ENCODE data around the gene BFSP2.

The BFSP2 gene

GRCh38 chr3:133460809-133461208, 61.0 kb downstream of the BFSP2 start:
- Histone ChIP-seq H3K4me3 (ENCODE audit: low read depth, low read length) (no peak overlapping the region), H3K36me3 (ENCODE audit: control insufficient read depth, insufficient read depth, low read length) (no peaks in the 10 kb centered on the region), H3K9me3 (ENCODE audit: control insufficient read depth, insufficient read depth, low read length) (no peaks in the 10 kb centered on the region), H3K27me3 (ENCODE audit: control insufficient read depth, insufficient read depth, low read length) (no peaks in the 10 kb centered on the region), H3K9ac (ENCODE audit: low read depth, low read length) (no peak overlapping the region), H3K4me1 (ENCODE audit: control insufficient read depth, insufficient read depth, low read length) (peaks cover 13% of the 10 kb centered on the region), H3K27ac (ENCODE audit: low read depth, low read length) (no peak overlapping the region)

- Histone ChIP-seq H3K36me3 (ENCODE audit: control insufficient read depth, insufficient read depth, low read length) (no peaks in the 10 kb centered on the region), H3K27me3 (ENCODE audit: control insufficient read depth, insufficient read depth, low read length) (no peaks in the 10 kb centered on the region), H3K4me3 (ENCODE audit: low read depth, low read length) (no peak overlapping the region), H3K4me1 (ENCODE audit: control insufficient read depth, insufficient read depth, low read length) (peaks cover 13% of the 10 kb centered on the region), H3K27ac (ENCODE audit: low read depth, low read length) (no peak overlapping the region), H3K9ac (ENCODE audit: low read depth, low read length) (no peak overlapping the region), H3K9me3 (ENCODE audit: control insufficient read depth, insufficient read depth, low read length) (no peaks in the 10 kb centered on the region)
Measured at GRCh38 chr3:133461291-133461690, 61.4 kb downstream of the BFSP2 start.

GRCh38 chr3:133463347-133463860, 63.5 kb downstream of the BFSP2 start:
- Histone ChIP-seq H3K9me3 (ENCODE audit: control insufficient read depth, insufficient read depth, low read length) (no peaks in the 10 kb centered on the region), H3K4me3 (ENCODE audit: low read depth, low read length) (no peak overlapping the region), H3K9ac (ENCODE audit: low read depth, low read length) (no peak overlapping the region), H3K36me3 (ENCODE audit: control insufficient read depth, insufficient read depth, low read length) (no peaks in the 10 kb centered on the region), H3K27me3 (ENCODE audit: control insufficient read depth, insufficient read depth, low read length) (no peaks in the 10 kb centered on the region), H3K4me1 (ENCODE audit: control insufficient read depth, insufficient read depth, low read length) (peaks cover 13% of the 10 kb centered on the region), H3K27ac (ENCODE audit: low read depth, low read length) (no peak overlapping the region)

GRCh38 chr3:133464573-133464972, 64.7 kb downstream of the BFSP2 start:
- H3K4me1 ChIP-seq (ENCODE audit: control insufficient read depth, insufficient read depth, low read length), result peaks cover 13% of the 10 kb centered on the region

GRCh38 chr3:133466531-133467386, 66.9 kb downstream of the BFSP2 start:
- no peak overlapping the region for H3K27ac ChIP-seq (ENCODE audit: low read depth, low read length)
- H3K36me3 ChIP-seq (ENCODE audit: control insufficient read depth, insufficient read depth, low read length), result no peaks in the 10 kb centered on the region
- peaks cover 3% of the 10 kb centered on the region; the same call in 1 of the 2 replicates for H3K4me1 ChIP-seq (ENCODE audit: control insufficient read depth, insufficient read depth, low read length)
- H3K4me3 ChIP-seq (ENCODE audit: low read depth, low read length), result no peak overlapping the region
- H3K27me3 ChIP-seq (ENCODE audit: control insufficient read depth, insufficient read depth, low read length), result no peaks in the 10 kb centered on the region
- H3K9me3 ChIP-seq (ENCODE audit: control insufficient read depth, insufficient read depth, low read length), result no peaks in the 10 kb centered on the region
- no peak overlapping the region for H3K9ac ChIP-seq (ENCODE audit: low read depth, low read length)

More at GRCh38 chr3:133464573-133464972, 64.7 kb downstream of the BFSP2 start:
- H3K4me3 ChIP-seq (ENCODE audit: low read depth, low read length), result no peak overlapping the region
- H3K36me3 ChIP-seq (ENCODE audit: control insufficient read depth, insufficient read depth, low read length), result no peaks in the 10 kb centered on the region
- H3K9me3 ChIP-seq (ENCODE audit: control insufficient read depth, insufficient read depth, low read length), result no peaks in the 10 kb centered on the region
- no peak overlapping the region for H3K9ac ChIP-seq (ENCODE audit: low read depth, low read length)
- no peak overlapping the region for H3K27ac ChIP-seq (ENCODE audit: low read depth, low read length)
- H3K27me3 ChIP-seq (ENCODE audit: control insufficient read depth, insufficient read depth, low read length), result no peaks in the 10 kb centered on the region

GRCh38 chr3:133467780-133468179, 67.9 kb downstream of the BFSP2 start:
- Histone ChIP-seq H3K27me3 (ENCODE audit: control insufficient read depth, insufficient read depth, low read length) (no peaks in the 10 kb centered on the region), H3K27ac (ENCODE audit: low read depth, low read length) (no peak overlapping the region), H3K9me3 (ENCODE audit: control insufficient read depth, insufficient read depth, low read length) (no peaks in the 10 kb centered on the region), H3K4me1 (ENCODE audit: control insufficient read depth, insufficient read depth, low read length) (peaks cover 2% of the 10 kb centered on the region; the same call in 1 of the 2 replicates), H3K4me3 (ENCODE audit: low read depth, low read length) (no peak overlapping the region), H3K36me3 (ENCODE audit: control insufficient read depth, insufficient read depth, low read length) (no peaks in the 10 kb centered on the region), H3K9ac (ENCODE audit: low read depth, low read length) (no peak overlapping the region)

GRCh38 chr3:133468251-133468721, 68.4 kb downstream of the BFSP2 start:
- Histone ChIP-seq H3K27me3 (ENCODE audit: control insufficient read depth, insufficient read depth, low read length) (no peaks in the 10 kb centered on the region), H3K4me1 (ENCODE audit: control insufficient read depth, insufficient read depth, low read length) (peaks cover 7% of the 10 kb centered on the region), H3K27ac (ENCODE audit: low read depth, low read length) (no peak overlapping the region), H3K36me3 (ENCODE audit: control insufficient read depth, insufficient read depth, low read length) (no peaks in the 10 kb centered on the region), H3K9ac (ENCODE audit: low read depth, low read length) (no peak overlapping the region), H3K4me3 (ENCODE audit: low read depth, low read length) (no peak overlapping the region), H3K9me3 (ENCODE audit: control insufficient read depth, insufficient read depth, low read length) (no peaks in the 10 kb centered on the region)

GRCh38 chr3:133469140-133469731, 69.4 kb downstream of the BFSP2 start:
- no peak overlapping the region for H3K27ac ChIP-seq (ENCODE audit: low read depth, low read length)
- no peak overlapping the region for H3K4me3 ChIP-seq (ENCODE audit: low read depth, low read length)
- H3K27me3 ChIP-seq (ENCODE audit: control insufficient read depth, insufficient read depth, low read length), result no peaks in the 10 kb centered on the region
- H3K4me1 ChIP-seq (ENCODE audit: control insufficient read depth, insufficient read depth, low read length), result peaks cover 13% of the 10 kb centered on the region
- H3K36me3 ChIP-seq (ENCODE audit: control insufficient read depth, insufficient read depth, low read length), result no peaks in the 10 kb centered on the region
- H3K9ac ChIP-seq (ENCODE audit: low read depth, low read length), result no peak overlapping the region
- H3K9me3 ChIP-seq (ENCODE audit: control insufficient read depth, insufficient read depth, low read length), result no peaks in the 10 kb centered on the region

- Histone ChIP-seq H3K4me1 (ENCODE audit: control insufficient read depth, insufficient read depth, low read length) (peaks cover 19% of the 10 kb centered on the region), H3K4me3 (ENCODE audit: low read depth, low read length) (no peak overlapping the region), H3K27me3 (ENCODE audit: control insufficient read depth, insufficient read depth, low read length) (no peaks in the 10 kb centered on the region), H3K9me3 (ENCODE audit: control insufficient read depth, insufficient read depth, low read length) (no peaks in the 10 kb centered on the region), H3K9ac (ENCODE audit: low read depth, low read length) (no peak overlapping the region), H3K27ac (ENCODE audit: low read depth, low read length) (no peak overlapping the region), H3K36me3 (ENCODE audit: control insufficient read depth, insufficient read depth, low read length) (no peaks in the 10 kb centered on the region)
Measured at GRCh38 chr3:133472242-133472641, 72.4 kb downstream of the BFSP2 start.

DNA sequence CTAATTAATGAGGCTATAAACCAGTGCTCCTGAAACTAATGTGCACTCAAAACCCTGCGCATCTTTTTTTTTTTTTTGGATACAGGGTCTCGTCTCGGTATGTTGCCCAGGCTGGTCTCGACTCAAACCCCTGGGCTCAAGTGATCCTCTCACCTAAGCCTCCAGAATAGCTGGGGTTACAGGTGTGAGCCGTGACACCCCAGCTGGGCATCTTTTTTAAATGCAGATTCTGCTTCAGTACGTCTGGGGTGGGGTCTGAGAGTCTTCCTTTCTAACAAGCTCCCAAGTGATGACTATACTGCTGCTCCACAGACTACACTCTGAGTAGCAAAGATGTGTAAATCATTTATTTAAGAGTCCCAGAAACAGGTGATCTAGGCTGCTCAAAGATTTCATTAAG, 73.0 kb downstream of the BFSP2 start:
- Histone ChIP-seq H3K36me3 (ENCODE audit: control insufficient read depth, insufficient read depth, low read length) (no peaks in the 10 kb centered on the region), H3K4me3 (ENCODE audit: low read depth, low read length) (no peak overlapping the region), H3K4me1 (ENCODE audit: control insufficient read depth, insufficient read depth, low read length) (peaks cover 19% of the 10 kb centered on the region), H3K9me3 (ENCODE audit: control insufficient read depth, insufficient read depth, low read length) (no peaks in the 10 kb centered on the region), H3K9ac (ENCODE audit: low read depth, low read length) (no peak overlapping the region), H3K27ac (ENCODE audit: low read depth, low read length) (peak overlapping the region; percentile 30), H3K27me3 (ENCODE audit: control insufficient read depth, insufficient read depth, low read length) (no peaks in the 10 kb centered on the region)
